PC-3 (cell line): Measurements from ENCODE around the gene PTPRN2.

ENCODE experiments used
- CTCF ChIP-seq: fragments of 300-600 bp; sonication (generic); conservative IDR thresholded peaks from 2 replicates; pipeline ENCODE4 v1.5.1; 2017; ENCODE audit warnings: antibody characterized with exemption, low read depth, mild to moderate bottlenecking, low read length
- EZH2 ChIP-seq: fragments of 300-600 bp; sonication (generic); IDR thresholded peaks from one replicate; pipeline ENCODE4 v1.6.1; 2017; ENCODE audit warnings: antibody characterized with exemption, mild to moderate bottlenecking, low read length; ENCODE audit not compliant: unreplicated experiment
- EZH2phosphoT487 ChIP-seq: fragments of 300-600 bp; sonication (generic); IDR thresholded peaks from 2 replicates; pipeline ENCODE4 v1.6.1; 2018; ENCODE audit warnings: mild to moderate bottlenecking, antibody characterized with exemption, low read length, borderline replicate concordance

- TF ChIP-seq CTCF = no peak
- TF ChIP-seq EZH2 = no peak
- no peak for TF ChIP-seq EZH2phosphoT487
Measured at GRCh38 chr7:157693521-157694375, 893.9 kb downstream of the PTPRN2 start.
